GM23248 (cell line): ENCODE measurements around the gene VCL. TPM values are rescaled to one million over a fixed set of nuclear protein-coding genes. Genes with fewer than 3 reads are reported as not detected.

Experiments used
- DNase-seq: peaks from one replicate; pipeline ENCODE4 v3.0.0-alpha.2; 2015
- H2AFZ ChIP-seq: fragments of 200-600 bp; sonication (generic); 2 replicates; pipeline ENCODE4 v1.6.1; 2016; ENCODE audit warnings: antibody characterized with exemption
- H3F3A ChIP-seq: fragments of 200-600 bp; sonication (generic); 2 replicates; pipeline ENCODE4 v1.6.1; 2016; ENCODE audit warnings: mild to moderate bottlenecking, antibody characterized with exemption, mixed run types; ENCODE audit not compliant: insufficient read depth
- H3K27ac ChIP-seq: fragments of 200-600 bp; sonication (generic); 2 replicates; pipeline ENCODE4 v1.5.1; 2016; ENCODE audit warnings: mild to moderate bottlenecking
- H3K27me3 ChIP-seq: fragments of 200-600 bp; sonication (generic); replicated peaks from 2 replicates; pipeline ENCODE4 v1.6.1; 2016; ENCODE audit warnings: mild to moderate bottlenecking; ENCODE audit not compliant: insufficient read depth
- H3K36me3 ChIP-seq: fragments of 200-600 bp; sonication (generic); 2 replicates; pipeline ENCODE4 v1.6.1; 2016; ENCODE audit warnings: low read depth, mild to moderate bottlenecking
- H3K4me1 ChIP-seq: fragments of 200-600 bp; sonication (generic); 2 replicates; pipeline ENCODE4 v1.6.1; 2016; ENCODE audit warnings: mild to moderate bottlenecking; ENCODE audit not compliant: insufficient read depth
- H3K4me2 ChIP-seq: fragments of 200-600 bp; sonication (generic); one replicate; pipeline ENCODE4 v1.6.1; 2016; ENCODE audit warnings: mild to moderate bottlenecking; ENCODE audit not compliant: unreplicated experiment
- H3K4me3 ChIP-seq: fragments of 200-600 bp; sonication (generic); 2 replicates; pipeline ENCODE4 v1.5.1; 2016; ENCODE audit warnings: mild to moderate bottlenecking
- H3K79me2 ChIP-seq: fragments of 200-600 bp; sonication (generic); 2 replicates; pipeline ENCODE4 v1.6.1; 2016; ENCODE audit warnings: mild to moderate bottlenecking; ENCODE audit not compliant: insufficient read depth
- H3K9ac ChIP-seq: fragments of 200-600 bp; sonication (generic); 2 replicates; pipeline ENCODE4 v1.6.1; 2016; ENCODE audit warnings: mild to moderate bottlenecking
- H3K9me2 ChIP-seq: fragments of 200-600 bp; sonication (generic); 2 replicates; pipeline ENCODE4 v1.6.1; 2016; ENCODE audit warnings: mixed run types, mild to moderate bottlenecking, moderate library complexity; ENCODE audit not compliant: insufficient read depth
- H3K9me3 ChIP-seq: fragments of 200-600 bp; sonication (generic); one replicate; pipeline ENCODE4 v1.6.1; 2017; ENCODE audit warnings: low read depth
- H4K20me1 ChIP-seq: fragments of 200-600 bp; sonication (generic); 2 replicates; pipeline ENCODE4 v1.6.0; 2016; ENCODE audit not compliant: insufficient read depth
- EZH2 ChIP-seq: fragments of 200-600 bp; sonication (generic); IDR thresholded peaks from 2 replicates; pipeline ENCODE4 v1.6.1; 2018; ENCODE audit warnings: antibody characterized with exemption, mild to moderate bottlenecking; ENCODE audit not compliant: insufficient read depth, poor library complexity, severe bottlenecking
- EZH2phosphoT487 ChIP-seq: fragments of 200-600 bp; sonication (generic); IDR thresholded peaks from 2 replicates; pipeline ENCODE4 v1.6.1; 2018; ENCODE audit warnings: antibody characterized with exemption, moderate library complexity, mild to moderate bottlenecking, low read depth; ENCODE audit not compliant: insufficient read depth
- WGBS, 2 experiments: methylation state at CpG; one replicate each; pipeline ENCODE4 v1.1.6; 2015 to 2017; ENCODE audit warnings: low lambda C conversion rate in 2 of 2, low coverage in 1 of 2; ENCODE audit errors: missing lambda C conversion rate in 2 of 2; 5-methylcytosine and 5-hydroxymethylcytosine counted together
- in situ Hi-C: fragments of 300-500 bp; cut with MboI; formaldehyde crosslinking; loops from 2 replicates; pipeline ENCODE4 v1.15.0; 2020
- polyA plus RNA-seq: library from polyadenylated mRNA; unstranded; fragments of >200 nt; fragmentation: Nextera tagmentation; extraction: Ambion mirVana; gene quantifications from 2 replicates; pipeline ENCODE4 v1.2.1, GENCODE V29; 2016
- total RNA-seq: library from RNA; depleted of rRNA; stranded (reverse); fragments of >200 nt; shearing (Covaris generic); gene quantifications from 2 replicates; pipeline ENCODE4 v1.2.3, GENCODE V29; 2014

The VCL gene
- total and polyA plus RNA-seq, 2 experiments from 2014 or later: 177 to 235 TPM

DNA sequence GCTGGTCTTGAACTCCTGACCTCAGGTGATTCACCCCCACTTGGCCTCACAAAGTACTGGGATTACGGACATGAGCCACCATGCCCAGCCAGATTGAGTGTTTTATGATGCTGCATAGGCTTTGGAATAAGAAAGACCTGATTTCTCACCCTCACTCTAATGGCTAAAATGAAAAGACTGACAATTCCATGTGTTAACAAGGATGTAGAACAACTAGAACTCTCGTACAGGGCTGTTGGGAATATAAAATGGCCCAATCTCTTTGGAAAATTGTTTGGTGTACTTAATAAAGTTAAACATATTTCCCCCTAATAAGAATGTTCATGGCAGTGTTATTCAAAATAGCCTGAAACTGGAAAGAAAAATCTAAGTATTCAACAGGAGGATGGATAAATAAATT lies 43.2 kb upstream of the VCL start:
- TF ChIP-seq EZH2 (no peak), EZH2phosphoT487 (no peak)
- Histone ChIP-seq H4K20me1 (no peaks in the 10 kb centered on the region), H3K9ac (no peak overlapping the region), H2AFZ (no peak overlapping the region), H3K27ac (no peak overlapping the region), H3K9me2 (no peaks in the 10 kb centered on the region), H3K36me3 (no peaks in the 10 kb centered on the region), H3K4me1 (peaks cover 18% of the 10 kb centered on the region), H3K27me3 (no peaks in the 10 kb centered on the region), H3K79me2 (no peaks in the 10 kb centered on the region), H3F3A (peaks cover 6% of the 10 kb centered on the region), H3K9me3 (no peaks in the 10 kb centered on the region), H3K4me2 (no peak overlapping the region), H3K4me3 (no peak overlapping the region)
- in situ Hi-C loops: no loop called here
- WGBS, 2 experiments: 90 to 95% methylated on average over 2 of the region's 2 CpGs
- no peak for DNase-seq

DNA sequence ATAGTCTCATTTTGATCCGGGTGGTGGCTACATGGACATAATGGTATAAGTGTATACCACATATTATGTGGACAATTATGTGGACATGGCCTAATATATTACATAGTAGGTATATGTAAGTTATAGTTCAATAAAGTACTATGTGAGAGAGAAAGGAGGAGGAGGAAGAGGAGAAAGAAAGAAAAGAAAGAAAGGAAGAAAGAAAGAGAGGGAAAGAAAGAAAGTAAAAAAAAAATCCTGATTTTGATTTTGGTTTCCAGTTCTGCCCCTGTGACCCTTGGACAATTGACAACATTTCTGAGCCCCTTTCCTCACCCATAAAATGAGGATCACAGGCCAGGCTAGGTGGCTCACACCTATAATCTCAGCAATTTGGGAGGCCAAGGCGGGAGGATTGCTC lies 42.2 kb upstream of the VCL start:
- H3K36me3 ChIP-seq: no peaks in the 10 kb centered on the region
- no peak overlapping the region for H3K4me2 ChIP-seq
- no peaks in the 10 kb centered on the region for H3K9me2 ChIP-seq
- H3K4me3 ChIP-seq: no peak overlapping the region
- no peak overlapping the region for H3K9ac ChIP-seq
- no peak overlapping the region for H2AFZ ChIP-seq
- H3K9me3 ChIP-seq: no peaks in the 10 kb centered on the region
- H3K27me3 ChIP-seq: no peaks in the 10 kb centered on the region
- no peak for DNase-seq
- H4K20me1 ChIP-seq: no peaks in the 10 kb centered on the region
- in situ Hi-C loops: no loop called here
- peaks cover 15% of the 10 kb centered on the region for H3F3A ChIP-seq
- H3K27ac ChIP-seq: no peak overlapping the region
- H3K4me1 ChIP-seq: peaks cover 26% of the 10 kb centered on the region
- WGBS, 2 experiments: 97 to 98% methylated on average over 2 of the region's 2 CpGs
- no peaks in the 10 kb centered on the region for H3K79me2 ChIP-seq
- TF ChIP-seq EZH2 (no peak), EZH2phosphoT487 (no peak)

DNA sequence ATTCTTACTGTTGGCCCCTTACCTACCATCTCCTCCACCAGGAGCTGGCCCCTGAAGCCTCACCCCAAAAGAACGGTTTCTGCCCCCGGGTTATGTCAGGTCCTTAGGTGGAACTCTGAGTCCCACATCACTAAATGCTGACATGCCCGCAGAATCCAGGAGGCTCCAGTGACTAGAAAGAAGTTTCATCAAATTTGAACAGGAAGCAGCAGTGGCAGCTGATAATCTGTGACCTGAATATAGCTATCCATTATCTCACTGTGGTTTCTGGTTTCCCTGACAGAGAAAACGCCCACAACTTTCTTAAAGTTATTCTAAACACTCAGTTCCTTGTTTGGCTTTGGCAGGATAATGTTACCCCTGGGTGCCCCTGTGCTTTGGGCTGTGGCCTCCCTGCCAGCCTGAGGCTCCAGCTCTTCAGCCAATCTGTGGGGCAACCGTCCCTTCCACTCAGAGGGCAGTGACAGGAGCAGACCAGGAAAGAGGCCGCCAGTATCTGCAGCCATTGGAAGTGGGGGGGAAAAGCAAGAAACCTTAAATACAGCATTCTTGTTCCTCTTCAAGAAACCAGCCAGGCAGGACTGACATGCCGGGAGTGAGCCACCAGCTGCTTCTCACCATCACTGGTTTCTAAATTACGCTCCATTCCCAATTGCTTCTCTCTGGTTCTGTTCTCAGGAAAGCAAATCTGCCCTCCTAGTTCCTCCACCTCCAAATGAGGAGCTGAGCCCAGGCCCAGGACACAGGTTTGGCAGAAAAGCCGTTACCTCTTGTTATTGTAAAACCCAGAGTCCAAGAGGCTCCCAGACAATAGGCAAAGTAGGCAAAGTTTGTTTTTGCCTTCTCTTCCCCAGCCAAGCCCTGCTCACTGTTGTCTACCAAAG lies 41.2 kb upstream of the VCL start:
- WGBS, 2 experiments: 67 to 73% methylated on average over 9 of the region's 9 CpGs
- no peak overlapping the region for H3K4me3 ChIP-seq
- TF ChIP-seq EZH2: no peak
- no peak for TF ChIP-seq EZH2phosphoT487
- H3K36me3 ChIP-seq: no peaks in the 10 kb centered on the region
- peaks cover 26% of the 10 kb centered on the region for H3K4me1 ChIP-seq
- peaks cover 15% of the 10 kb centered on the region for H3F3A ChIP-seq
- H3K27ac ChIP-seq: no peak overlapping the region
- H3K9me3 ChIP-seq: no peaks in the 10 kb centered on the region
- no peaks in the 10 kb centered on the region for H3K9me2 ChIP-seq
- H3K27me3 ChIP-seq: no peaks in the 10 kb centered on the region
- H3K79me2 ChIP-seq: no peaks in the 10 kb centered on the region
- H3K4me2 ChIP-seq: peak overlapping the region; percentile 4
- in situ Hi-C loops: no loop called here
- H3K9ac ChIP-seq: no peak overlapping the region
- DNase-seq: peak; percentile 53
- H4K20me1 ChIP-seq: no peaks in the 10 kb centered on the region
- peak overlapping the region; percentile 31; the same call in 1 of the 2 replicates for H2AFZ ChIP-seq

DNA sequence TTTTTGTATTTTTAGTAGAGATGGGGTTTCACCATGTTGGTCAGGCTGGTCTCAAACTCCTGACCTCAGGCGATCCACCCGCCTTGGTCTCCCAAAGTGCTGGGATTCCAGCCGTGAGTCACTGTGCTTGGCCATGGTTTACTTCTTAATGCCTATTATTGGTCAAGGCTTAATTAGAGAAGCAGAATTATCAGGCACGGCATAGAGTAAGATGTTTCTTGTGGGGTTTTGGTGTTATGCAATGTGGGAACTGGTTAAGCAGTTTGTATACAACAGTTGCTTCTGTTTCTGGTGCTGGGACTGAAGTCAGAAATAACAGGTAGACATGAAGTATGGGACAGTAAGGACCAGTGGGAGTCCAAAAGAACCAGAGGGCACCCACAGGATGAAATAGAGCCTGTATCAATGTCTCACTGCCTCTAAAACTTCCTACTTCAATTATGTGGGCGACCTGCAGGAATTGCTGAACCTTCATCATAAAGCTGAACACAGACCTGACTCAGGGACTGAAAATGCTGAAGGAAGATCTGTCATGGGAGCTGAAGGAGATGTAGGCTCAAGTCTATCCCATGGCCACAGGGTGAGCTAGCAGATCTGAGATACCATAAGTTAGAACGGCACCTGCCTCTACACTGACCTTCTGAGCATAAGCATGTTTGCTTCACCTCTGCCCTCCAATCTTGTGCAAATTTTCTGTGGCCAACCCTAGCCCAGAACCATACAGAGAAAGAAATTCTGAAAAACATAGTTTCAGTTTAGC lies 38.3 kb upstream of the VCL start:
- 66 to 73% methylated on average over 6 of the region's 6 CpGs for WGBS, 2 experiments
- H3K79me2 ChIP-seq: no peaks in the 10 kb centered on the region
- H3K4me3 ChIP-seq: no peak overlapping the region
- no peaks in the 10 kb centered on the region for H3K9me3 ChIP-seq
- H3K4me1 ChIP-seq: peaks cover 26% of the 10 kb centered on the region
- peaks cover 15% of the 10 kb centered on the region for H3F3A ChIP-seq
- no peaks in the 10 kb centered on the region for H4K20me1 ChIP-seq
- TF ChIP-seq EZH2 (no peak), EZH2phosphoT487 (no peak)
- H3K27ac ChIP-seq: 0 out of 2 replicates have a peak overlapping the region, but pooled peaks have one; percentile 6
- no peaks in the 10 kb centered on the region for H3K36me3 ChIP-seq
- no peak overlapping the region for H2AFZ ChIP-seq
- H3K9ac ChIP-seq: no peak overlapping the region
- H3K4me2 ChIP-seq: no peak overlapping the region
- no peaks in the 10 kb centered on the region for H3K9me2 ChIP-seq
- H3K27me3 ChIP-seq: no peaks in the 10 kb centered on the region
- peak; percentile 74 for DNase-seq
- in situ Hi-C loops: no loop called here
